Measurements from ENCODE around the gene CDKL2. TPM values are rescaled to one million over a fixed set of nuclear protein-coding genes. Genes with fewer than 3 reads are reported as not detected.

Gene CDKL2
- total RNA-seq, 4 donors from 2014 or later: 1.2 to 3.1 TPM; not detected in 2

DNA sequence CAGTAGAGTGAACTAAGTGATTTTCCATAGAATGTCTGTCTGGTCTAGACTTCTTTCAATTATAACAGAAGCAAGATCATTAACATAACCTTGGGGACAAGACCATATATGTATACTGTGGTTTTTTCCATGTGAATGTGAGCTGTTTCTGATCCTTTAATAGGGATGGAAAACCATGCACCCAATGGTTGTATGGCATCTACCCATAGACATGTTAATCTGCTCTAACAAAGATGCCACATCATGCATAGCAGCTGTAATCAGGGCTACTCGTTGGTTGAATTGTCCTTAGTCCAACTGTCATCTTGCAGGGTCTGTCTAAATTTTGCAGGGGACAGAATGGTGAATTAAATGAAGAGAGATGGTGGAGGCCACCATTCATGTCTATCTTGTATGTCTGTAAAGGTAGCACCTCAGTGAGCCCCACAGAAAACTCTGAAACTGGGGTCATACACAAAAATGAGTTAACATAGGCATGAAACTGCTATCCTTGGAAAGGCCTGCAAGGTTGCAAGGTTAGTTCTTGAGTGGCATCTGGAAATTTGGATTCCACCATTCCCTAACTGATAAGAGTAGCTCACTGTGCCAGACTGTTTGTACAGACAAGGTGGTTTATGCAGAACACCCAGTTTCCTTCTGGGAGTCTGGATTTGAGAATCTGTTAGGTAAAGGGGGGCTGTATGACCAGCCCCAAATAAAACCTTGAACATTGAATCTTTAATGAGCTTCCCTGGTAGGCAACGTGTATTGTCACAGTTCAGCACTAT lies 99.6 kb downstream of the CDKL2 start:
- H3K9me3 ChIP-seq: peaks cover 0 to 3% of the 10 kb centered on the region in 2 donors
- intact Hi-C loops (cut with DNase I; ENCODE audit: low total_unique reads): no loop called here
- H3K4me1 ChIP-seq: no peaks in the 10 kb centered on the region
- H3K27ac ChIP-seq: no peak overlapping the region
- no peak overlapping the region for H3K4me3 ChIP-seq
- H3K27me3 ChIP-seq: no peaks in the 10 kb centered on the region
- H3K36me3 ChIP-seq: no peaks in the 10 kb centered on the region
- no peak for DNase-seq
- TF ChIP-seq POLR2A (IDR thresholded peaks at IDR 0.05): no peak
- TF ChIP-seq, protein P1, sequence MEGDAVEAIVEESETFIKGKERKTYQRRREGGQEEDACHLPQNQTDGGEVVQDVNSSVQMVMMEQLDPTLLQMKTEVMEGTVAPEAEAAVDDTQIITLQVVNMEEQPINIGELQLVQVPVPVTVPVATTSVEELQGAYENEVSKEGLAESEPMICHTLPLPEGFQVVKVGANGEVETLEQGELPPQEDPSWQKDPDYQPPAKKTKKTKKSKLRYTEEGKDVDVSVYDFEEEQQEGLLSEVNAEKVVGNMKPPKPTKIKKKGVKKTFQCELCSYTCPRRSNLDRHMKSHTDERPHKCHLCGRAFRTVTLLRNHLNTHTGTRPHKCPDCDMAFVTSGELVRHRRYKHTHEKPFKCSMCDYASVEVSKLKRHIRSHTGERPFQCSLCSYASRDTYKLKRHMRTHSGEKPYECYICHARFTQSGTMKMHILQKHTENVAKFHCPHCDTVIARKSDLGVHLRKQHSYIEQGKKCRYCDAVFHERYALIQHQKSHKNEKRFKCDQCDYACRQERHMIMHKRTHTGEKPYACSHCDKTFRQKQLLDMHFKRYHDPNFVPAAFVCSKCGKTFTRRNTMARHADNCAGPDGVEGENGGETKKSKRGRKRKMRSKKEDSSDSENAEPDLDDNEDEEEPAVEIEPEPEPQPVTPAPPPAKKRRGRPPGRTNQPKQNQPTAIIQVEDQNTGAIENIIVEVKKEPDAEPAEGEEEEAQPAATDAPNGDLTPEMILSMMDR (IDR thresholded peaks at IDR 0.05): no peak

Small RNA genes within 50 kb of the gene (small RNA-seq; reads per million reads assigned to genes)
- not detected for gene RF00019

Other genes with a start within 250 kb of the CDKL2 start
- gene RCHY1, start 116.1 kb downstream of the CDKL2 start, total RNA-seq: 10 to 100 TPM; 26.8 to 64.9 (median 33.5) TPM
- 10 to 100 TPM; 25.4 to 77.6 (median 35.8) TPM for gene THAP6, start 116.1 kb downstream of the CDKL2 start, total RNA-seq
- not detected for gene ODAPH, start 74.5 kb downstream of the CDKL2 start, total RNA-seq
- gene G3BP2, start 42.9 kb upstream of the CDKL2 start, total RNA-seq: 100 to 1,000 TPM in 1 of 4 donors, 10 to 100 TPM in 3; 43.2 to 215 (median 74.1) TPM
- 100 to 1,000 TPM in 1 of 4 donors, 10 to 100 TPM in 3; 20.0 to 127 (median 59.4) TPM for gene USO1, start 94.0 kb upstream of the CDKL2 start, total RNA-seq

Data from uterus (tissue), 4 donors.